Vagina (tissue), 2 donors: ENCODE results near the gene CORO2B.

Experiments
- POLR2A ChIP-seq, 2 donors: fragments of 450-650 bp; IDR thresholded peaks; one replicate each; pipeline ENCODE4 v1.6.1; 2017; ENCODE audit warnings: antibody characterized with exemption in 2 of 2, mild to moderate bottlenecking in 2 of 2, moderate library complexity in 2 of 2
- POLR2AphosphoS5 ChIP-seq, 2 donors: sonication (generic); formaldehyde crosslinking; IDR thresholded peaks; one replicate each; pipeline ENCODE4 v1.9.0; 2017; ENCODE audit warnings: antibody characterized with exemption in 2 of 2, mild to moderate bottlenecking in 2 of 2, low read depth in 1 of 2; ENCODE audit not compliant: insufficient read depth in 1 of 2
- TF ChIP-seq, protein P1 (sequence below), 3 experiments: fragments of 450-650 bp in 2 of 3; fragments of 200-600 bp in 1 of 3; sonication (generic) in 1 of 3; IDR thresholded peaks; one replicate each; pipeline ENCODE4 v1.5.1; 2017 to 2019; ENCODE audit warnings: antibody characterized with exemption in 3 of 3, mild to moderate bottlenecking in 2 of 3, moderate library complexity in 2 of 3

DNA sequence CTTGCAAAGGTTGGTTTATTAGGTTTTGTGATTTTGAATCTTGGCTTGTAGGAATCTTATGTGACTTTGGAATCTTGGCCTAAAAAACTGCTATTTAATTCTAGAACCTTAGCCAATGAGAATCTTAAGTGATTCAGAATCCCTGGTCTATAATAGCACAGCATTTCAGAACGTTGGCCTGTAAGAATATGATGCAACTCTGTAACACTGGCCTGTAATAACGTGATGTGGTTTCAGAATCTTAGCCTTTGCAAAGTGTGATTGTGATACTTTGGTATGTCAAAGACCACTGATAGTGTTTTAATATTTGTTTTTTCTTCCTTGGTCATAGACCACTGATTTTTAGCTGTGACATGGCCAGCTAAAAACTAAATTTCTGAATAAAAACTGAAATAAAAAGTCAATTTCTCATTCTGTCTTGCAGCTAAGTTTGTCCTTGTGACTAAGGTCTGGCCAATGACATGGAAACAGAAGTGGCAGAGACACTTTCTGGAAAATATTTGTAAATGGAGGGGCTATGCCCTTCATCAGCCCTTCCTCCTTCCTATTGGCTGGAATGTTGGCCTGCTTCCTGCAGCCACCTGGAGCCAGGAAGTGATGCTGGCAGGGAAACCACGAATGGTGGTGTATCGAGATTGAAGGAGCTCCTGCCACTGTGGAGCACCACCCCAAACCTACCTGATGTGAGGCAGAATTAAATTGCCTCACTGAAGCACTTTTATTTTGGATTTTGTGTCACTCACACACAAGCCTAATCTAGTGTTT, 42.3 kb upstream of the CORO2B start:
- TF ChIP-seq POLR2AphosphoS5 (IDR thresholded peaks at IDR 0.05; ENCODE audit: insufficient read depth in 1 of 2, low read depth in 1 of 2) (peak in 1 of 2 donors; percentile 36), POLR2A (IDR thresholded peaks at IDR 0.05) (no peak)
- TF ChIP-seq, protein P1, sequence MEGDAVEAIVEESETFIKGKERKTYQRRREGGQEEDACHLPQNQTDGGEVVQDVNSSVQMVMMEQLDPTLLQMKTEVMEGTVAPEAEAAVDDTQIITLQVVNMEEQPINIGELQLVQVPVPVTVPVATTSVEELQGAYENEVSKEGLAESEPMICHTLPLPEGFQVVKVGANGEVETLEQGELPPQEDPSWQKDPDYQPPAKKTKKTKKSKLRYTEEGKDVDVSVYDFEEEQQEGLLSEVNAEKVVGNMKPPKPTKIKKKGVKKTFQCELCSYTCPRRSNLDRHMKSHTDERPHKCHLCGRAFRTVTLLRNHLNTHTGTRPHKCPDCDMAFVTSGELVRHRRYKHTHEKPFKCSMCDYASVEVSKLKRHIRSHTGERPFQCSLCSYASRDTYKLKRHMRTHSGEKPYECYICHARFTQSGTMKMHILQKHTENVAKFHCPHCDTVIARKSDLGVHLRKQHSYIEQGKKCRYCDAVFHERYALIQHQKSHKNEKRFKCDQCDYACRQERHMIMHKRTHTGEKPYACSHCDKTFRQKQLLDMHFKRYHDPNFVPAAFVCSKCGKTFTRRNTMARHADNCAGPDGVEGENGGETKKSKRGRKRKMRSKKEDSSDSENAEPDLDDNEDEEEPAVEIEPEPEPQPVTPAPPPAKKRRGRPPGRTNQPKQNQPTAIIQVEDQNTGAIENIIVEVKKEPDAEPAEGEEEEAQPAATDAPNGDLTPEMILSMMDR (IDR thresholded peaks at IDR 0.05) = no peak
